ENCODE results near the gene KEAP1.

The KEAP1 gene

GRCh38 chr19:10523135-10523636 lies 20.0 kb upstream of the KEAP1 start:
- DNase-seq (ENCODE audit: low read depth): no peak

- DNase-seq (ENCODE audit: low read depth): no peak
These were observed 18.5 kb upstream of the KEAP1 start for GRCh38 chr19:10521461-10522171.

GRCh38 chr19:10520652-10521318 lies 17.6 kb upstream of the KEAP1 start:
- no peak for DNase-seq (ENCODE audit: low read depth)

- no peak for DNase-seq (ENCODE audit: low read depth)
These were observed 16.3 kb upstream of the KEAP1 start for GRCh38 chr19:10519421-10519820.

- no peak for DNase-seq (ENCODE audit: low read depth)
These were observed 15.5 kb upstream of the KEAP1 start for GRCh38 chr19:10518444-10519361.

GRCh38 chr19:10517760-10518443 lies 14.7 kb upstream of the KEAP1 start:
- DNase-seq (ENCODE audit: low read depth): no peak

- DNase-seq (ENCODE audit: low read depth): no peak
These were observed 14.2 kb upstream of the KEAP1 start, which contains the start of gene S1PR5 for GRCh38 chr19:10517361-10517759. Gene S1PR5 (minus strand): TSS chr19:10517447. CDS start chr19:10515011, 2,436 bp downstream.

GRCh38 chr19:10516671-10517286 lies 13.6 kb upstream of the KEAP1 start:
- no peak for DNase-seq (ENCODE audit: low read depth)

- DNase-seq (ENCODE audit: low read depth): no peak
These were observed 12.9 kb upstream of the KEAP1 start for GRCh38 chr19:10516064-10516385.

GRCh38 chr19:10514211-10515145 lies 11.3 kb upstream of the KEAP1 start:
- DNase-seq (ENCODE audit: low read depth): no peak

- no peak for DNase-seq (ENCODE audit: low read depth)
These were observed 10.1 kb upstream of the KEAP1 start for GRCh38 chr19:10513223-10513622.

GRCh38 chr19:10510301-10510802 lies 7.2 kb upstream of the KEAP1 start:
- DNase-seq (ENCODE audit: low read depth): no peak

- no peak for DNase-seq (ENCODE audit: low read depth)
These were observed 5.6 kb upstream of the KEAP1 start for GRCh38 chr19:10508707-10509106.

- DNase-seq (ENCODE audit: low read depth): no peak
These were observed 4.9 kb upstream of the KEAP1 start for GRCh38 chr19:10508036-10508435.

GRCh38 chr19:10505583-10506229 lies 2.5 kb upstream of the KEAP1 start:
- no peak for DNase-seq (ENCODE audit: low read depth)

GRCh38 chr19:10502524-10503001 lies 593 bp downstream of the KEAP1 start:
- no peak for DNase-seq (ENCODE audit: low read depth)

- no peak for DNase-seq (ENCODE audit: low read depth)
These were observed 1.1 kb downstream of the KEAP1 start for GRCh38 chr19:10501971-10502523.

GRCh38 chr19:10500247-10500592 lies 2.9 kb downstream of the KEAP1 start:
- no peak for DNase-seq (ENCODE audit: low read depth)

GRCh38 chr19:10499550-10500246 lies 3.5 kb downstream of the KEAP1 start:
- no peak for DNase-seq (ENCODE audit: low read depth)

All from non-pigmented ciliary epithelial cell (primary cell).